ENCODE results near the gene SCGB2A2.

SCGB2A2 gene

DNA sequence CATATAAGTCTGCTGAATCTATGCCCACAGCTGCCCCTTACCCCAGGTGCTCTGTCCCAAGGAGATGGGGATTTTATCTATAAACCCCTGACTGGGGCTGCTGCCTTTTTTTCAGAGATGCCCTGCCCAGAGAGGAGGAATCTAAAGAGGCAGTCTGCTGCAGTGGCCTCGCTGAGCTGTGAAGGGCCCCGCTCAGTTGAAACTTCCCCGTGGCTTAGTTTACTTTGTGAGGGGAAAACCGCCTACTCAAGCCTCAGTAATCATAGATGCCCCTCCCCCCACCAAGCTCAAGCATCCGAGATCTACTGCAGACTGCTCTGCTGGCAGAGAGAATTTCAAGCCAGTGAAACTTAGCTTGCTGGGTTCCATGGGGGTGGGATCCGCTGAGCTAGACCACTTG lies 36.3 kb downstream of the SCGB2A2 start:
- no peak for DNase-seq (ENCODE audit: low spot score)

DNA sequence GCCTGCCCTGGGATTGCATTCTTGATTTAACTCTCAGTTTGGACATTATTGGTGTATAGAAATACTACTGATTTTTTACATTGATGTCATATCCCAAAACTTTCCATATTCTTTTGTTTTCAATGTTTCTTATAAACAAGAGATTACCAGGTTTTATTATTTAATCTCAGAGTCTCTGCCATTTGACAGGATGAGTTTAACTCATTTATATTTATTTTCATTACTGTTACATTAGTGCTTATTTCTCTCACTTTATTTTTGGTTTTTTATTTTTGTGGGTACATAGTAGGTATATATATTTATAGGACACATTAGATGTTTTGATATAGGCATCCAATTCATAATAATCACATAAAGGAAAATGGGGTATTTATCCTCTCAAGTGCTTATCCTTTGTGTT lies 38.0 kb downstream of the SCGB2A2 start:
- DNase-seq (ENCODE audit: low spot score) = no peak

DNA sequence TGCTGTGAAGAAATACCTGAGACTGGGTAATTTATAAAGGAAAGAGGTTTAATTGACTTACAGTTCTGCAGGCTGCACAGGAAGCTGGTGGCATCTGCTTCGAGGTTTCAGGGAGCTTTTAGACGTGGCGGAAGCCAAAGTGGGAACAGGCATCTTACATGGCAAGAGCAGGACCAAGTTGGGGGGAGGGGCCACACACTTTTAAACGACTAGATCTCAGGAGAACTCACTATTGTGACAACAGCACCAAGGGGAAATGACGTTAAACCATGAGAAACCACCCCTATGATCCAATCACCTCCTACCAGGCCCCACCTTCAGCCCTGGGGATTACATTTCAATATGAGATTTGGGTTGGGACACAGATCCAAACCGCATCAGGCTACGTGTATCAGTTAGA lies 40.0 kb downstream of the SCGB2A2 start:
- DNase-seq (ENCODE audit: low spot score) = no peak

DNA sequence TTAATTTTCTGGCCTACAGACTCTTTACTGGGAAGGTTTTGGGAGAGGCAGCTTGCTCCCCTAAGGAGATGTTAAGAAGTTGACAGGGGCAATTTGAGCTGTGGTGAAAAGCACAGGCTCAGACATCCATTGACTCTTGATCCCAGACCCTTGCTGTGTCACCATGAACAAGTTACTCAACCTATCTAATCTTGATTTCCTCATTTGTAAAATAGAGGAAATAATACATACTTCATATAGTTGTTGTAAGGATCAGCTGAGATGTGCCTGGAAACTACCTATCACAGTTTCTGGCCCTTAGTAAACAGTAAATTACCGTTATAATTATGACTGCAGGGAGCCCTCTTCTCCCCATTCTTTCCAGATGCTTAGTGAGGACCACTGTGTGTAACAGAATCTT lies 45.5 kb downstream of the SCGB2A2 start:
- DNase-seq (ENCODE audit: low spot score) = no peak

DNA sequence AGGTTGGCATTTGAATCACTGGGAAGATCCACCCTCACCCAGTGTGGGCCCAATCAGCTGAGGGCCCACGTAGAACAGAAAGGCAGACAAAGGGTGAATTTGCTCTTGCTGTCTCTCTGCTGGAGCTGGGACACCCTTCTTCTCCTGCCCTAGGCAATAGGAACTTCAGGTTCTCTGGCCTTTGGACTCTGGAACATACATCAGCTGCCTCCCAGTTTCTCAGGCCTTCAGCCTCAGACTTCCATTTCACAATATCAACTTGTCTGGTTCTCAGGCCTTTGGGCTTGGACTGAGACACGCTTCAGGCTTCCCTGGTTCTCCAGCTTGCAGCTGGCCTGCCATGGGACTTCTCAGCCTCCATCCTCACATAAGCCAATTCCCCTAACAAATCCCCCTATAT lies 52.6 kb downstream of the SCGB2A2 start:
- no peak for DNase-seq (ENCODE audit: low spot score)
